GM19025 (cell line): ENCODE results near the gene NARS2.
"Not testable (repeated sequence)": the region's sequence is repeated elsewhere in the genome, so short reads cannot be mapped to it uniquely, and the experiment has no call there.

ENCODE experiments used
- ATAC-seq: cut with Tn5 transposase; IDR thresholded peaks from one replicate; pipeline ENCODE4 v1.9.1; 2021; ENCODE audit warnings: mild to moderate bottlenecking, low read depth, moderate library complexity; ENCODE audit not compliant: unreplicated experiment

The NARS2 gene, protein sequence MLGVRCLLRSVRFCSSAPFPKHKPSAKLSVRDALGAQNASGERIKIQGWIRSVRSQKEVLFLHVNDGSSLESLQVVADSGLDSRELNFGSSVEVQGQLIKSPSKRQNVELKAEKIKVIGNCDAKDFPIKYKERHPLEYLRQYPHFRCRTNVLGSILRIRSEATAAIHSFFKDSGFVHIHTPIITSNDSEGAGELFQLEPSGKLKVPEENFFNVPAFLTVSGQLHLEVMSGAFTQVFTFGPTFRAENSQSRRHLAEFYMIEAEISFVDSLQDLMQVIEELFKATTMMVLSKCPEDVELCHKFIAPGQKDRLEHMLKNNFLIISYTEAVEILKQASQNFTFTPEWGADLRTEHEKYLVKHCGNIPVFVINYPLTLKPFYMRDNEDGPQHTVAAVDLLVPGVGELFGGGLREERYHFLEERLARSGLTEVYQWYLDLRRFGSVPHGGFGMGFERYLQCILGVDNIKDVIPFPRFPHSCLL

DNA sequence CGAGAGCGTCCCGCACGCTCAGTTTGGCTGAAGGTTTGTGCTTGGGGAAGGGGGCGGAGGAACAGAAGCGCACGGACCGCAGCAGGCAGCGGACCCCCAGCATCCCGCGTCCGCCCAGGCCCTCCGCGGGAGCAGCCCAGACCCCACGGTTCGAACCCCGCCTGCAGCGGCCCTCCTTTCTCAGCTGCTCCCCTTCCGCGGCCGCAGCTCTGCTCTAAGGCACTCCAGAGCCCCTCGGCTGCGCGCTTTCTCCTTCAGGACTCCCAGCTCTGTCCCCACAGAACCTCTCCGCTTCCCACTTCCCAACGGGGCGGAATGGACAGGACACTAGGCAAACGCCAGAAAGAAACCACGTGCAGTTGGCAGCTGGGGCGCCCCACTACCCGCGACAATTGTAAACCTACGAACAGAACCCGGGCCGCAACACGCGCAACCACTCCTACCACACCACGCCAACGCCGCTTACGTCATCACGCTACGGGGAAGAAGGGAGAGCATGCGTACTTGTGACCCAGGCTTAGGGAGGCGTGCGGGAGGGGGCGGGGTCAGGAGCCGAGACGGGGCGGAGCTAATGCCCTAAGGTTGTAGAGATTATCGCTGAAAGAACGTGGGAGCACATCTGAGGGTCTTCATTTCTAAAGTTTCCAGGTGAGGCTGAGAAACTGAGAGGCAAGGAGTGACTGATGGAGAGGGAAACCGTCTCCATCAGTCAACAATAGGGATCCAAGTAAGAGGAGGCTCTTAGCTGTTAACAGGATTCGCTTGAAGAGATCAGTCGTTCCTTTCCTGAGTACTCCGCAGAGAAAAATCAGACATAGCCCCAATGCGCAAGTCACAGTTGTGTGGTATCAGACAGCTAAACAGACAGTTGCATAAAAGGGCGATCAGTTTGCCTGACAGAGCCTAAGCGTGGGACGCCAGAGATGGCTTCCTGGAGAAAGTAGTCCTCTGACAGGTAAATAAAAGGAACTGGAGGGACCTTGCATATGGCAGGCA, at the start of gene NARS2:
TSS of gene NARS2 (minus strand) at position 479 of the 996 bp plus-strand sequence. CDS start at position 103, 376 bp downstream.
- ATAC-seq: peak; percentile 89

DNA sequence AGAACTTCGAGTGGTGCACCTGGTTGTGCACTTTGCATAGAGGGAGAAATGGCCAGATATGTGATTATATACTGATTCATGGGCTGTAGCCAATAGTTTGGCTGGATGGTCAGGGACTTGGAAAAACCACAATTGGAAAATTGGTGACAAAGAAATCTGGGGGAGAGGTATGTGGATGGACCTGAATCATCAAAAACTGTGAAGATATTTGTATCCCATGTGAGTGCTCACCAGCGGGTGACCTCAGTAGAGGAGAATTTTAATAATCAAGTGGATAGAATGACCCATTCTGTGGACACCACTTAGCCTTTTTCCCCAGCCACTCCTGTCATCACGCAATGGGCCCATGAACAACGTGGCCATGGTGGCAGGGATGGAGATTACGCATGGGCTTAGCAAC, 48.0 kb upstream of the NARS2 start:
- no peak for ATAC-seq

DNA sequence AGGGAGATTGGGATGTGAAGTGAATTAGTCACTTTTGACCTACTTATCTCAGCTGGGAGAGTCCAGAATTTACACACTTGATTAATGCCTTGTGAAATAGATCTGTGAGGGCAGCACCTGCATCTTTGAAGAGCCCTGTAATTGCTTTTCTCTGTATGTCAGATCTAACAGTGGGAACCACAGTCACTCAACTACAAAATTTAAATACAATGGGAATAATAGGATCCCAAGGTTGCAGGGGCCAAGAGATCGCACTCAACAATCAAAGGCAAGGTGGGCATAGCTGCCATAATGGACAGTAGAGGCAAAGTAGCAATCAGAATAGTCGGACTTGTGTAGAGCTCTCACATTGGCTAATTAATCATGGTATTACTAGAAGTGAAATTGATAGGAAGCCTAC, 45.5 kb upstream of the NARS2 start:
- ATAC-seq: no peak

DNA sequence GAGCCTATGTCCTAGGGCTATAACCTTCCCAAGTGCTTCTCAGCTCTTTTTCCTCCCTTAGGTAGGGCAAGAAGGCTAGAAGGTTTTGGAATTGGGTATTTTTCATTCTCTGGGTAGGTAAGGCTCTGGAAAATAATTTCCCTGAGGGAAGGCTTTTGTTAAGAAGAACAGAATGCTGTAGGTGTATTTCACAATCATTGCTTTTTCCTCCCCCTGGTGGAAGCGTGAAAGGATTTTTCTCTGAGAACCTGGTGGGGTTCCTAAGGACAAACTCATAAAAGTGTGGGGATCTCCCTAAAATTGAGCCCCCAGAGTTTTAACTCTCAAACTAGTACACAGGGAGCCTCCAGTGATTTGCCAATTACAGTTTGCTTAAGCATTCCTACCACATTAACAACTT, 41.1 kb upstream of the NARS2 start:
- no peak for ATAC-seq

DNA sequence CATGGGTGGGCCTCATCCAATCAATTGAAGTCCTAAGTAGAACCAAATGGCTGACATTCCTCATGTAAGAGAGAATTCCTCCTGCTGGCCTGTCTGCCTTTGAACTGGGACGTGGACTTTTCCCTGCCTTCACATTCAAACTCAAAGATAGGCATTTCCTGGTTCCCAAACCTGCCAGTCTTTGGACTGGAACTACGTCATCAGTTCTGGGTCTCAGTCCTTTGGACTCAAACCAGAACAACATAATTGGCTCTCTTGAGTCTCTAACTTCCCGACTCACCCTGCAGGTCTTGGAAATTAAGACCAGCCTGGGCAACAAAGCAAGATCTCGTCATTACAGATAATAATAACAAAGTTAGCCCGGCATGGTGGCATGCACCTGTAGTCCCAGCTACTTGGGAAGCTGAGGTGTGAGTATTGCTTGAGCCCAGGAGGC, 38.7 kb upstream of the NARS2 start:
- ATAC-seq: no peak

DNA sequence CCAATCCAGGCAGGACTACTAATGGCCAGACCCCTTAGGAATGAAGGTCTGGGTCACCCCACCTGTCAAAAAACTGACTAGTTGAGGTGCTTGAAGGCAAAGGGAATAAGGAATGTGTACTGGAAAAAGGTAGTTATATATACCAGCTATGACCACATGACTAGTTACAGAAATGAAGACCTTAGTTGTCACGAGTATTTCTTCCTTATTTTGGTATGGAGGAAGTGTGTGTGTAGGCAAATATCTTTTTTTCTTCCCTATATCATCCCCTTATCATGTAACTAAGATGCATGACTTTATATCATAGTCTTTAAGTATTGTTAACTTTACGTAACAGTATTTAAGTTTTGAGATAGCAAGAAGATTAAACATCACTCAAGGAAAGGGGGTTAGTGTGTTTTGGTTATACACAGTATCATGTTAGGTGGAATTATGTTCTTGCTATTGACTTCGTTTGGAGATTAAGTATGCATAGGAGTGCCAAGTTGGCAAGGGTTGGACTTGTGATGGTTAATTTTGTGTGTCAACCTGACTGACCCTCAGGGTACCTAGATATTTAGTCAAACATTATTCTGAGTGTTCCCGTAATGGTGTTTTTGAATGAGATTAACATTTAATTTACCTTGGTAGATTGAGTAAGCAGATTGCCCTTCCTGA, 38.2 kb upstream of the NARS2 start:
- no peak for ATAC-seq

DNA sequence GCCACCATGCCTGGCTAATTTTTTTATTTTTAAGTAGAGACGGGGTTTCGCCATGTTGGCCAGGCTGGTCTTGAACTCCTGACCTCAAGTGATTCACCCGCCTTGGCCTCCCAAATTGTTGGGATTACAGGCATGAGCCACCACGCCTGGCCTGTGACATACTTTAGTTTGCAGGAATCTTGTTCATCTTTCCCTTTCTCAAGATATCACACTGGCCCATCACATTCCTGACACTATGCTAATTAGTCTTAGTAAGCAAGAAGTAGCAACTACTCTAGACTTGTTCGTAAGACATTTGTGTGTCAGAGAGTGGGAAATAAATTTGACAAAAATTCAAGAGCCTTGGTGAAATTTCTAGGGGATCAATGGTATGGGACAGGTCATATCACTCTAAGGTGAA, 34.7 kb upstream of the NARS2 start:
- not testable (repeated sequence) for ATAC-seq

DNA sequence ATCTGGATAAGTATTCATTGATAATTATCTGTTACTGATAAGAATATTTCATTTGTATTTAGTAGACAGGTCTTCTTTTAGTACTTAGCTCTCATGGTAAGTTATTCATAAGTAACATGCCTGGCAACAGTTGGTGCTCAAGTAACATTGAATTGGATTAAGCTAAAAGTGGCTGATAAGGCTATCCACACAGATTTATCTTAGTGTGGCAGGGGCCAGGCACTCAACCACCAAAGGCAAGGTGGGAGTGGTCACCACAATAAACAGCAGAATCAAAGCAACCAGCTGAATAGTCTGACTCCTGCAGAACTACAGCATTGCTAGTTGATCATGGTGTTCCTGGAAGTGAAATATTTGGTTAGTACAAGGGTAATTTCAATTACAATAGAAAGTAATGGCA, 33.0 kb upstream of the NARS2 start:
- ATAC-seq: no peak

DNA sequence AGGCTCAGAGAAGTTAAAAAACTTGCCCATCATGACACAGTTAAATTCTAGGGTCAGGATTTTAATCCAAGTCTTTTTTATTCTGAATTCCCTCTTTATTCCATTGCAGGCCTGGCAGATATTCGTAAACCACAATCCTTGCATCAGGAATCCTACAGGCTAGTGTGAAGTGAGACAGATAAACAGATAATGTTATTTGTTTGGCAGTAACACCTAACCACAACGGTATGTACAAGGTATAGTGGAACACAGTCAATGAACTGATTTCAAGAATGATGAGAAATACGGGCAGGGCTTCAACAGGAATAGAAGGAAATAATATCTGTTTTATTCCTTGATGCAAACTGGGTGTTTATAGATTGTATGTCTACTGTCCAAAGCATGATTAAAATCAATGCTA, 32.0 kb upstream of the NARS2 start:
- no peak for ATAC-seq

DNA sequence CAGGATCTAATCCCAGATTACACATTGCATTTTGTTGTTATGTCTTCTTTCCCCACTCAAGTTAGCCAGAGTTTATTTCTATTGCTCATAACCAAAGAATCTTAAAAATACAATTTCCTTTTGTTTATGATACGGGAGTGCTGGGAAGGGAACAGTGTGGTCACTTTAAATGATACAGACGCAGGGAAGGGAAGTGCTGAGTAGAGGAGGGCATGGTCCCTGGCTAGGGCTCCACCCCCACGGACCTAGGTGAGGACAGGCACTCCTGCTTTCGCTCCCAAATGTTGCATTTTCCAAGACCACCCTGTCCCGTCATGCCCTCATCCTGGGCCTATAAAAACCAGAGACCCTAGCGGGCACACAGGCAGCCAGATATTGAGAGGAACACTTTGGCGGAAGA, 30.6 kb upstream of the NARS2 start:
- no peak for ATAC-seq

DNA sequence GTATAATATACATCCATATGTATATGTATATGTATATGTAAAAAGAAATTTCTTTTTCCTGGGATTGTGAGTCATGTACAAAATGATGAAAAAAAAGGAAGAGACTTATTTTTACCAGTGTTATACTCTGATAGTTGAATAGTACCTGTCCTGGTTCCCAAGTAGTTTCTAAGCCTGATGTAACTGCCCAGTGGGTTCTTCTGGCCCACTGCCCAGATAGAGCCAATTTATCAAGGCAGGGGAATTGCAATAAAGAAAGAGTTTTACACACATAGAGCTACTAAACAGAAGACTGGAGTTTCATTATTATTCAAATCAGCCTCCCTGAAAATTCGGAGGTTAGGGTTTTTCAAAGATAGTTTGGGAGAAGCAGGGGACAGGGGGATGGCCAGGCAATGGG, 29.1 kb upstream of the NARS2 start:
- ATAC-seq: no peak

DNA sequence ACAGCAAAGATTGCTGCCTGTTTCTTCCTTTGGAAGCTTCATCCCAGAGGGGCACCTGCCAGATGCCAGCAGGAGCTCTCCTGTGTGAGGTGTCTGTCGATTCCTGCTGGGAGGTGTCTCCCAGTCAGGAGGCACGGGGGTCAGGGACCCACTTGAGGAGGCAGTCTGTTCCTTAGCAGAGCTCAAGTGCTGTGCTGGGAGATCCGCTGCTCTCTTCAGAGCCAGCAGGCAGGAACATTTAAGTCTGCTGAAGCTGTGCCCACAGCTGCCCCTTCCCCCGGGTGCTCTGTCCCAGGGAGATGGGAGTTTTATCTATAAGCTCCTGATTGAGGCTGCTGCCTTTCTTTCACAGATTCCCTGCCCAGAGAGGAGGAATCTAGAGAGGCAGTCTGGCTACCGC, 28.1 kb upstream of the NARS2 start:
- not testable (repeated sequence) for ATAC-seq

DNA sequence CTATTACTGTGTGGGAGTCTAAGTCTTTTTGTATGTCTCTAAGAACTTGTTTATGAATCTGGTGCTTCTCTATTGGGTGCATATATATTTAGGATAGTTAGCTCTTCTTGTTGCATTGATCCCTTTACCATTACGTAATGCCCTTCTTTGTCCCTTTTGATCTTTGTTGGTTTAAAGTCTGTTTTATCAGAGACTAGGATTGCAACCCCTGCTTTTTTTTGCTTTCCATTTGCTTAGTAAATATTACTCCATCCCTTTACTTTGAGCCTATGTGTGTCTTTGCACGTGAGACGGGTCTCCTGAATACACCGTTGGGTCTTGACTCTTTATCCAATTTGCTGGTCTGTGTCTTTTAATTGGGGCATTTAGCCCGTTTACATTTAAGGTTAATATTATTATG, 26.4 kb upstream of the NARS2 start:
- not testable (repeated sequence) for ATAC-seq

DNA sequence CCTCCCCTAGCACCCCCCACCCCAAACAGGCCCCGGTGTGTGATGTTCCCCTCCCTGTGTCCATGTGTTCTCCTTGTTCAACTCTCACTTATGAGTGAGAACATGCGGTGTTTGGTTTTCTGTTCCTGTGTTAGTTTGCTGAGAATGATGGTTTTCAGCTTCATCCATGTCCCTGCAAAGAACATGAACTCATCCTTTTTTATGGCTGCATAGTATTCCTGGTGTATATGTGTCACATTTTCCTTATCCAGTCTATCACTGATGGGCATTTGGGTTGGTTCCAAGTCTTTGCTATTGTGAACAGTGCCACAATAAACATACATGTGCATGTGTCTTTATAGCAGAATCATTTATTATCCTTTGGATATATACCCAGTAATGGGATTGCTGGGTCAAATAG, 22.9 kb upstream of the NARS2 start:
- not testable (repeated sequence) for ATAC-seq

DNA sequence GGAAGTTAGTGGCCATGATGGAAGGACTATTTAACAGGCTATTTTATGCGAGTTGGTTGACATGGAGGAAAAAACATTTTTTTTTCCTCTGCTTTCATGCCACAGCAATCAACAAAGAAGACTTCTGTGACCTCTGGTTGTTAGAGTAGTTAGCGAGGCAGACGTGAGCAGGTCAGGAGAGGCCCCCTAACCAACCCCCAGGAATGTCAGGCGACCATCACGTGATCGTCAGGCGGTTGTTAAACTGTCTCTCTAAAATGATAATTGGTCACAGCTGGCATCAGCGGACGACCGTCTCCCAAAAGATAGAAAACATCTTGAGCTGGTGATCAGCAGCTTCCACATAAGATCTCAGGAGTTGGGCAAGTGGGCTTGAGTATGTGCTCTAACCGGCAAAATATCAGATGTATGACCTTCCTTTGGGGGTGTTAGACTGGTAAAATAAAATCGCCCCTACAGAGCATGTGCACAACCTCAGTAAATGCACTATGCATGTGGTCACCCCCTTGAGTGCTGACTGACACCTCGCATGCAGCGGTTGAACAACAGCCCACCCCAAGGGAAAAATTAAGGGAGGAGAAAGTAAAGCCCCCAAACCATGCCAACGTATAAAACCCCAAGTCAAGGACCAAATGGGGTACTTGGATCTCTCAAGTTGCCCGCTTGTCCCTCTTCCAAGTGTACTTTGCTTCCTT, 20.9 kb upstream of the NARS2 start:
- no peak for ATAC-seq

DNA sequence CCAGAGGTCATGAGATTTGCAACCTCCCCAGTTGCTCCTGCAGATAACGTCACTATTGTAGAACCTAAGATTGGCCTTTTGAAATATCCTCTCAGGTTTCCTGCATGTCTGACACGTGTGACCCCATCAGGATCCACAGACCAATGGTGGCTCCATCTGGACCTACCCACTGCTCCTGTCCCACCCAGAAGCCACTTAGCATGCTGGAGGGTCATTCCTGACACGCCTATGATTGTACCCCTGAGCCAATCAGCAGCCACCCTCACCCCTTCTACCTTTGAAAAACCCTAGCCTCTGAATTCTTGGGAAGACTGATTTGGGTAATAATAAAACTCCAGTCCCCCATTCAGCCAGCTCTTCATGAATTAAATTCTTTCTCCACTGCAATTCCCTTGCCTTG, 20.1 kb upstream of the NARS2 start:
- ATAC-seq: no peak

DNA sequence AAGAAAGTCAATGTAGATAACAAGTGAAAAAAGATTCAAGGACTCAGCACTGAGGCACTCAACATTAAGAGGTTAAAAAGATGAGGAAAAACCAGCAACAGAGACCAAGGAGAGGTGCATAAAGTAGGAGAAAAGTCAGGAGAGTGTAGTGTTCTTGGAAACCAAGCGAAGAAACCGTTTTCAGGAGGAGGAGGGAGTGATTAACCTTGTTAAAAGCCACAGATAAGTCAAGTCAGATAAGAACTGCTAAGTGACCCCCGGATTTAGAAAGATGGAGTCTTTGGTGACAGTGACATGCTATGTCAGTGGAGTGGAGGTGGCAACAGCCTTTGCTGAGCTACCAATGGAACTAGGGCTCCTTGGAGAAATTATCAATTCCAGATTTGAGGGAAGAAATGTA, 13.9 kb upstream of the NARS2 start:
- ATAC-seq: no peak

DNA sequence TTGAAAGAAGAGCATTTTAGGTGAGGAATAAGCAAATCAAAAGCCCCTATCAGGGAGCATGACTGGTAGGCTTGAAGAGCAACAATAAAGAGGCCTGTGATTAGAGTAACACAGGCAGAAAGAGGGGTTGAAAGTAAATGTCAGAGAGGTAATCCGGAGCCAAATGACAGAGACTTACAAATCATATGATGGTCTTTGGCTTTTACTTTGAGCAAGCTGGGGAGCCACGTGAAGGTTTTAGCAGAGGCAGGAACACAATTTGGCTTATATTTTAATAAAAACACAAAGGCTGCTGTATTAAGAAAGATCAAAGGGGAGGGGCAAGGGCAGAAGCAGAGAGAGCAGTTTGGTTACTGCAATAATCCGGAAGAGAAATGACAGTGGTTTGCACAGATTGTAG, 12.8 kb upstream of the NARS2 start:
- no peak for ATAC-seq

DNA sequence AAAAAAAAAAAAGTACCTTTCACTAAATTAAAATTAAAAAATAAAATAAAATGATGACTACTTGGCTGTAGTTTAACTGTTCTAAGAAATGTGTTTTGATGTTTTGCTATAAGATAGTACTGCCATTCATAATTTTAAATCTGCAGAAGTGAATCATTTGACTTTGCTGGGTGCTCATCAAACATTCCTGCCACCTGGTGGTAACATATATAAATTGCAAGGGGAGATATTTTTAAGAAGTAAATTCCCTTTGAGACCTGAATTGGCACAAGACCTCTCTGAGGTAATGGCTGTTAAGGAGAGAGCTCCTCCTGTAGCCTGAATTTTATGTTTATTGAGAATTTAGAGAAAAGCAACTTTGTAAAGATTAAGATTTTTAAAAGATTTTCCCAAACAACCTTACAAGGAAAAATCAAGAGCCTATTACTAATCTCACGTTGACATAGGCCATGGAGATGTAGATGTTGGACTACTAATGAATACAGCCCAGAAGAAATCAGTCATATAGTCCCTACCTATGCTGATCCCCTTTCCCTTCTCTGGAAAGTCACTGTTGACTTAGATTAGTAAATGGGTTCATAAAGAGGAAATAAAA, 11.9 kb upstream of the NARS2 start:
- ATAC-seq: no peak

DNA sequence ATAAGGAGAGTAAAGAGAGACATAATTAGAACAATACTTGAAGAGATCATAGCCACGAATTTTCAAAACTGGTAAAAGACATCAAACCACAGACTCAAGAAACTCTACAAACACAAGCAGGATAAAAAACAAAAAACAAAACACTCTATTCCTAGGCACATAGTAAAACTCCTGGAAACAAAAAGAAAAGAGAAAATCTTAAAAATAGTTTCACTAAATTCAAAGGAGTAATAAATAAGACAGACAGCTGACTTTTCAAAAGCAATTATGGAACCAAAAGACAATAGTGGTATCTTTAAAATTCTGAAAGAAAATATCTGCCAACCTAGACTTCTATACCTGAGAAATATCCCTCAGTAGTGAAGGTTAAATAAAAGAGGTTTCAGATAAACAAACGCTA, 9.2 kb upstream of the NARS2 start:
- no peak for ATAC-seq
